Brain pericyte (primary cell): Measurements from ENCODE around the gene GJD2.

Experiments
- DNase-seq: peaks from one replicate; pipeline ENCODE4 v3.0.0-alpha.2; 2012; ENCODE audit warnings: low read depth, low spot score

The GJD2 gene

GRCh38 chr15:34754674-34755418 is at the start of gene GJD2:
Gene GJD2 (minus strand): TSS chr15:34754998. CDS start chr15:34754488, 510 bp downstream.
- no peak for DNase-seq

GRCh38 chr15:34804113-34804512 is 49.3 kb upstream of the GJD2 start:
- DNase-seq, result no peak

- no peak for DNase-seq
These were observed 48.3 kb upstream of the GJD2 start for GRCh38 chr15:34802803-34803750.

GRCh38 chr15:34802371-34802770 is 47.6 kb upstream of the GJD2 start:
- DNase-seq, result no peak

- DNase-seq, result no peak
These were observed 44.6 kb upstream of the GJD2 start for GRCh38 chr15:34799149-34800101.

GRCh38 chr15:34796847-34797435 is 42.1 kb upstream of the GJD2 start:
- no peak for DNase-seq

GRCh38 chr15:34795267-34796081 is 40.7 kb upstream of the GJD2 start, which contains the start of gene ACTC1:
Gene ACTC1 (minus strand): TSS chr15:34795549. CDS start chr15:34794808, 741 bp downstream.
- no peak for DNase-seq

GRCh38 chr15:34794590-34795206 is 39.9 kb upstream of the GJD2 start:
- DNase-seq, result no peak

GRCh38 chr15:34793901-34794300 is 39.1 kb upstream of the GJD2 start:
- DNase-seq, result no peak

- no peak for DNase-seq
These were observed 38.3 kb upstream of the GJD2 start for GRCh38 chr15:34793071-34793470.

- DNase-seq, result no peak
These were observed 36.9 kb upstream of the GJD2 start for GRCh38 chr15:34791701-34792100.

- DNase-seq, result no peak
These were observed 35.3 kb upstream of the GJD2 start for GRCh38 chr15:34790121-34790520.

GRCh38 chr15:34789326-34789725 is 34.5 kb upstream of the GJD2 start:
- no peak for DNase-seq

GRCh38 chr15:34786206-34786605 is 31.4 kb upstream of the GJD2 start:
- DNase-seq, result no peak

- DNase-seq, result no peak
These were observed 29.2 kb upstream of the GJD2 start for GRCh38 chr15:34783991-34784390.

- no peak for DNase-seq
These were observed 28.6 kb upstream of the GJD2 start for GRCh38 chr15:34783431-34783830.

- no peak for DNase-seq
These were observed 28.1 kb upstream of the GJD2 start for GRCh38 chr15:34782901-34783300.

GRCh38 chr15:34780725-34781124 is 25.9 kb upstream of the GJD2 start:
- no peak for DNase-seq

GRCh38 chr15:34776606-34777105 is 21.9 kb upstream of the GJD2 start:
- DNase-seq, result no peak
